Measurements from ENCODE around the gene DIPK1A.

The DIPK1A gene

DNA sequence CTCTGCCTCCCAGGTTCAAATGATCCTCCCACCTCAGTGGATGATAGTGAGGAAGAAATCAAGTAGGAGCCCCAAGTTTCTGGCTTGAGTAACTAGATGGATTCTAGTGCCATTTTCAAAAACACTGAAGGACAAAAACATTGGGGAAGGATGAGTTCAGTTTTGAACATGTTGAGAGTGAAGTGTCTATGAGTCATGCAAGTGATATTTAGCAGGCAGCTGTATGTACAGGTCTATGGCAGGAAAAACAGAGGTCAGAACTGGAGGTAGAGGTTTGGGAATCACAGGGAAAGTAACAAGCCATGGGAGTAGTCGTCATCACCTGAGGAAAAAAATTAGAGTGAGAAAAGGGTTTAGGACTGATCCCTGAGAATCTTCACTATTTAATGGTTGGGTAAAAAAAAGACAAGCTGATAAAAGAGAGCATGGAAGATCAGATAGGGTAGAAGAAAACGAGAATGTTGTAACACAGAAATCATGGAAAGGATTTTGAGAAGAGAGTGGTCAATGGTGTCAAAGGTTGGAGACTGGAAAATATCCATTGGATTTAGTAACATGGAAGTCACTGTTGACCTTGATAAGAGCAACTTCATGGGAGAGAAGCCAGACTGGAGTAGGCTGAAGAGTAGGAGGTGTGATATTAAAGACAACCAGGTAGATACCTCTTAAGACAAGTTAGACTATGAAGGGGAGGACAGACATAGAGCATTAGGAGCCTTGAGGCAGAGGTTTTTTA lies 53.1 kb downstream of the DIPK1A start:
- TF ChIP-seq, protein P1, sequence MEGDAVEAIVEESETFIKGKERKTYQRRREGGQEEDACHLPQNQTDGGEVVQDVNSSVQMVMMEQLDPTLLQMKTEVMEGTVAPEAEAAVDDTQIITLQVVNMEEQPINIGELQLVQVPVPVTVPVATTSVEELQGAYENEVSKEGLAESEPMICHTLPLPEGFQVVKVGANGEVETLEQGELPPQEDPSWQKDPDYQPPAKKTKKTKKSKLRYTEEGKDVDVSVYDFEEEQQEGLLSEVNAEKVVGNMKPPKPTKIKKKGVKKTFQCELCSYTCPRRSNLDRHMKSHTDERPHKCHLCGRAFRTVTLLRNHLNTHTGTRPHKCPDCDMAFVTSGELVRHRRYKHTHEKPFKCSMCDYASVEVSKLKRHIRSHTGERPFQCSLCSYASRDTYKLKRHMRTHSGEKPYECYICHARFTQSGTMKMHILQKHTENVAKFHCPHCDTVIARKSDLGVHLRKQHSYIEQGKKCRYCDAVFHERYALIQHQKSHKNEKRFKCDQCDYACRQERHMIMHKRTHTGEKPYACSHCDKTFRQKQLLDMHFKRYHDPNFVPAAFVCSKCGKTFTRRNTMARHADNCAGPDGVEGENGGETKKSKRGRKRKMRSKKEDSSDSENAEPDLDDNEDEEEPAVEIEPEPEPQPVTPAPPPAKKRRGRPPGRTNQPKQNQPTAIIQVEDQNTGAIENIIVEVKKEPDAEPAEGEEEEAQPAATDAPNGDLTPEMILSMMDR (IDR thresholded peaks at IDR 0.05; ENCODE audit: low read depth, low read length) = no peak
- no peak overlapping the region for H3K4me3 ChIP-seq (replicated peaks in 1 of 2; ENCODE audit: low read depth in 2 of 2, low read length in 2 of 2)
- DNase-seq (ENCODE audit: low read depth in 2 of 2) = peak in 1 of 2 donors; percentile 43

DNA sequence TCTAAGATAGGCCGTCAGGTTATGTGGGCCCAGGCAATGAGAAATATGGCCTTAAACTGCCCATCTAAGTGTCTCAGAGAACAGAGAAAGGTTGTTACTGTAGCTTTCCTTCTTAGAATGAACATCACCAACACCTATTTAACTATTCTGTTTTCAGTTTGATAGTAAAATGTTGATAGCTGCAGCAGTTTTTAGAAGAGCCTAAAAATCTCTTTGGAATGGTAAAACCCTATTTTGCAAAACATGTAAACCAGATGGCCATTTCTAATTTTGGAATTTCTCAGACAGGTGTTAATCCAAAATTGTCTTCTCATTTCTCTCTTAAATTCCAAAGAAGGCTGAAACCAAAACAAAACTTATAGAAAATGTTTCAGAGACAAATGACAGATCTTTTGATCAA lies 57.5 kb downstream of the DIPK1A start:
- TF ChIP-seq, protein P1 (IDR thresholded peaks at IDR 0.05; ENCODE audit: low read depth, low read length) = no peak
- DNase-seq (ENCODE audit: low read depth in 2 of 2) = no peak
- no peak overlapping the region for H3K4me3 ChIP-seq (replicated peaks in 1 of 2; ENCODE audit: low read depth in 2 of 2, low read length in 2 of 2)

DNA sequence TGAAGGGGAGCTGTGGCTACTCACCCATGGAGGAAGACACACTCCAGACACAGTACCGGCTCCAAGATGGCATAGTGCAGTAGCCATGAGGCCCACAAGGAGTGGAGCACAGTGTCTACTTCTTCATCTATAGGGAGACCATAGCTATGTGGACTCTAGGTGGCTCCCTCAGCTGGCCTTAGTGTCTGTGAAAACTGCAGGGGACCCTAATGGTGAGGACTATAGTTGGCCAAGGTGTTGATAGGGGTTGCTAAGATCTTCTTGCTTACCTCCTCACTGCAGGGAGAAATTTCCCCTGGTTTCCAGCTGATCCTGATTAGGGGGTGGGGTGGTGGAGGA lies 58.9 kb downstream of the DIPK1A start:
- TF ChIP-seq, protein P1 (IDR thresholded peaks at IDR 0.05; ENCODE audit: low read depth, low read length) = no peak
- DNase-seq (ENCODE audit: low read depth in 2 of 2) = no peak
- no peak overlapping the region for H3K4me3 ChIP-seq (replicated peaks in 1 of 2; ENCODE audit: low read depth in 2 of 2, low read length in 2 of 2)

DNA sequence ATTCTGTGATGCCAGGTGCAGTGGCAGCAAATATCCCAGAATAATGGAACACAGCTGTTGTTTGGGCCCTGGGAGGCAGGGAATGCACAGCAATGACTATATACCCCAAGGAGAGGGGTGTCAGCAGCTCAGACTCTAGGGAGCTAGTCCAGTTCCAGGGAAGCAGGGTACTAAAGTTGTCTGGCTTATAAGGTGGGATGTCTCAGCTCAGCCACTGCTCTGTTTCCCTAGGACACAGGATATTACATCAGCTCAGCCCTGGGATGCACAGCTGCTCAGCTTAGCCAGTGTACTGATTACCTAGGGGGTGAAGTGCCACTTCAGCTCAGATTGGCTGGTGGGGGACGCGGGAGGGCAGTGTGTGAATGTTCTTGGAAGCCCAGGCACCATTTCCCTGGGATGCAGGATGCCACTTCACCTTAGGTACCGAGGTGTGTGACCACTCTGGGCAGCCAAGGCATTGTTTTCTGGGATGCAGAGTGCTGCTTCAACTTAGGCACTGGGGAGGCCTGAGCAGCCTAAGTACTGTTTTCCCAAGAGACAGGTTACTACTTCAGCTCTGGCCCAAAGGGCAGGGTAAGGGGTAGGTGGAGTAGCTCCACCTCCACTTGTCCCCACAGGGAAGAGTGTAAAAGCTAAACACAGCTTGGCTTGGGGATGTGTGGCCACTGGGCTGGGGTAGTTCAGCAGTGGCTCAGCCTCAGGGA lies 59.4 kb downstream of the DIPK1A start:
- no peak overlapping the region for H3K4me3 ChIP-seq (replicated peaks in 1 of 2; ENCODE audit: low read depth in 2 of 2, low read length in 2 of 2)
- TF ChIP-seq, protein P1 (IDR thresholded peaks at IDR 0.05; ENCODE audit: low read depth, low read length) = no peak
- DNase-seq (ENCODE audit: low read depth in 2 of 2) = no peak

DNA sequence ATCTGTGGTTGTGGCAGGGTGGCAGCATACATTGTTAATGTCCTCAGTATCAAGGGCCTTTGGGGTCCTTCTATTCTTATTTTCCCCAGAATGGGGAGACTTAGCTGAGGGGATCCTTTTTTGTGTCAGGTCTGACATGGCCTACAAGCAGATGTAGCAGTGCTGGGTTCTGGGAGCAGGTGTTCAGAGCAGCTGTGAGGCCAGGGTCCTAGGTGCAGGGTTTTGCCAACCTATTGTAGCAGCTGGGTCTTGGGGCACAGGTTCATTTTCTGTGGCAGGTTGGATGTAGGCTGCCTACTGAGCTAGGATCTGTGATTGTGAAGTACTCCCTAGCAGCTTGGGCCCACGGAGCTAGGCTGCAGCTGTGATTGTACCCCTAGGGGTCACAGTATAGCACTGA lies 60.1 kb downstream of the DIPK1A start:
- H3K4me3 ChIP-seq (replicated peaks in 1 of 2; ENCODE audit: low read depth in 2 of 2, low read length in 2 of 2) = no peak overlapping the region
- DNase-seq (ENCODE audit: low read depth in 2 of 2) = no peak
- TF ChIP-seq, protein P1 (IDR thresholded peaks at IDR 0.05; ENCODE audit: low read depth, low read length) = no peak

DNA sequence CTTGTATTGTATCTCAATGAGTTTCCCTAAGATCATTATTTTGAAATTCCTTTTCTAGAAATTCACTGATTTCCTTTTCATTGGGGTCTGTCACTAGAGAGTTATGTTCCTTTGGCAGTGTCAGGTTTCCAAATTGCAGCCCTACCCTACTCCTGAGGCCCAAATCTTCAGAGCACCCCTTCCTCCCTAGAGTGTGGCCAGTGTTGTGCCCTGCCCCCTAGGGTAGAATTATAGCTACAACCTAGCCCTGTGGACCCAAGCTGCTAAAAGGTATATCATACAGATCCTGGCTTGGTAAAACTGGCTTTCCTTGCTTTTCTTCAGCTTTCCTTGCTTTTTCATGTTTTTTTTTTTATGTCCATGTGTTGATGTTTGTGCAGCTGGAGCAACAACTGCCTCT lies 60.7 kb downstream of the DIPK1A start:
- DNase-seq (ENCODE audit: low read depth in 2 of 2) = no peak
- H3K4me3 ChIP-seq (replicated peaks in 1 of 2; ENCODE audit: low read depth in 2 of 2, low read length in 2 of 2) = no peak overlapping the region
- TF ChIP-seq, protein P1 (IDR thresholded peaks at IDR 0.05; ENCODE audit: low read depth, low read length) = no peak
